Measurements from ENCODE around the gene NFASC.

Gene NFASC

DNA sequence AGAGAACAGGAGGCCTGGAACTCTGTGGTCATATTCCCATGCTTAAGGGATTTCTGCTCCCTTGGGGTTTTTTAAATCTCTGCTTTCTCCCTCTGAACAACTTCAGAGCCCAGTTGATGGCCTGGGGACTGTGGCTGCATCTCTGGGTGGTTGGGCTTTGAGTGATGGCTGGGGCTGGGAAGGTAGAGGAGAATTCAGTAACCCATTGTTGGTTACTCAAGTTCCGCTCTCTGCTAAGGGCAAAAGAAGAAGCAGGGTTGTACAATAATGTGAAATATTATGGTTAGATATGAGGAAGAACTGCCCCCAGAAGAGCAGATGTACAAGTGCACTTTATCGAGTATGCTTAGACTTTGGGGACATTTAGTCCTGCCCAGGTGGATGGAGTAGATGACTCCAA lies 100.3 kb downstream of the NFASC start:
- no peak for DNase-seq (ENCODE audit: low read depth)
- no peak overlapping the region for H3K4me3 ChIP-seq (ENCODE audit: low read length)
- TF ChIP-seq, protein P1, sequence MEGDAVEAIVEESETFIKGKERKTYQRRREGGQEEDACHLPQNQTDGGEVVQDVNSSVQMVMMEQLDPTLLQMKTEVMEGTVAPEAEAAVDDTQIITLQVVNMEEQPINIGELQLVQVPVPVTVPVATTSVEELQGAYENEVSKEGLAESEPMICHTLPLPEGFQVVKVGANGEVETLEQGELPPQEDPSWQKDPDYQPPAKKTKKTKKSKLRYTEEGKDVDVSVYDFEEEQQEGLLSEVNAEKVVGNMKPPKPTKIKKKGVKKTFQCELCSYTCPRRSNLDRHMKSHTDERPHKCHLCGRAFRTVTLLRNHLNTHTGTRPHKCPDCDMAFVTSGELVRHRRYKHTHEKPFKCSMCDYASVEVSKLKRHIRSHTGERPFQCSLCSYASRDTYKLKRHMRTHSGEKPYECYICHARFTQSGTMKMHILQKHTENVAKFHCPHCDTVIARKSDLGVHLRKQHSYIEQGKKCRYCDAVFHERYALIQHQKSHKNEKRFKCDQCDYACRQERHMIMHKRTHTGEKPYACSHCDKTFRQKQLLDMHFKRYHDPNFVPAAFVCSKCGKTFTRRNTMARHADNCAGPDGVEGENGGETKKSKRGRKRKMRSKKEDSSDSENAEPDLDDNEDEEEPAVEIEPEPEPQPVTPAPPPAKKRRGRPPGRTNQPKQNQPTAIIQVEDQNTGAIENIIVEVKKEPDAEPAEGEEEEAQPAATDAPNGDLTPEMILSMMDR (conservative IDR thresholded peaks at IDR 0.05; ENCODE audit: low read length): no peak

DNA sequence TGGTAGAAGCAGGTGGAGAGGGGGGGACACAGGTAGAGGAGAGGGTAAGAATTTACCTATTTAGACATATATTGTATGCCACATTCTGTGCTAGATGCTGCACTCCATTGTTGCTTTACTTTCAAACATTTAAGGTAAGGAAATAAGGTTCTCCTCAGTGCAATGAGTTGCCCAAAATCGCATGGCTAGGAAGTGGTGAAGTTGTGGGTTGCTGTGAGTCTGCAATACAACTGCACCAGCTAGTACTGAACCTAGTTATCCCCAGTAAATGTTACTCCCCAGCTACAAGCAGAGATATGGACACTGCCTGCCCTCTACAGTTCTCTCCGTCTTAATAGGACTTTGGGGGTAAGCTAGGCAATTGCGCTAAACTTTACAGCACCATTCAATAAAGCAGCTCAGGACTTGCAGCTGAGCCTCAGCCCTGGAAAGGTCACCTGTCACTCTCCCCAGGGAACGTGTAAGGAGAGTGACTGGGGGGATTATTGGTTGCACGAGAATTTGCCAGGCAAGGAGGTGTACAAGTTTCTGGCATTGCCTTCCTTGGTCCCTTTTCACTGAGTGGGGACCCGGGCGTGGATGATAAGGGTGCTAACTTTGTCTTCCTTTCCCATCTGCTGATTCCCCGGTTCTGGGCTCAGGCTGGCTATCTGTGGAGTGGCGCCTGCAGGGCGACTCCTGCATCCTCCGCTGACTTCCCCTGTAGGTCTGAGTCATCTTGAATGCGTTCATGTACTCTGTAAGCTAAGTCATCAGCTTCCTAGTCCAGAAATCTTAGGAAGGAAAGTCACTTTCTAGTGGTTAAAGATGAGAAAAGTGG lies 101.1 kb downstream of the NFASC start:
- TF ChIP-seq, protein P1 (conservative IDR thresholded peaks at IDR 0.05; ENCODE audit: low read length): no peak; the same call in 1 of the 2 replicates
- peak; percentile 77 for DNase-seq (ENCODE audit: low read depth)
- no peak overlapping the region for H3K4me3 ChIP-seq (ENCODE audit: low read length)

DNA sequence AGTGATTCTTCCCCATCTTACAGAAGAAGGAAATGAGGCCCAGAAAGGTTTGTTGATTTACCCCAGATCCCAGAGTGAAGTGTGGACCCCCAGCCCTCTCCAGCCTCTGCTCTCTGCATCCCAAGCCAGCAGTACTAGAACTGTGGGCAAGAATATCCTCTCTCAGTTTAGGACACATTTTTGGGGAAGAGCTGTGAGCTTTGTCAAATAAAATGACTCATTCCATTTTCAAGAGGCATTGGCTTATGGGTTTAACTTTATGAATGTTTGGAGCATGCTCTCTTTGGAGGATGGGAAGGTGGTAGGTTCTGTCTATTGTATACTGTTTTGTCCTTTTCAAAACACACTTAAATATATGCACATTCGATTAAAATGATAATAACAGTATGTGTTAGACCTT lies 101.8 kb downstream of the NFASC start:
- H3K4me3 ChIP-seq (ENCODE audit: low read length): no peak overlapping the region
- peak; percentile 23 for DNase-seq (ENCODE audit: low read depth)
- TF ChIP-seq, protein P1 (conservative IDR thresholded peaks at IDR 0.05; ENCODE audit: low read length): no peak

DNA sequence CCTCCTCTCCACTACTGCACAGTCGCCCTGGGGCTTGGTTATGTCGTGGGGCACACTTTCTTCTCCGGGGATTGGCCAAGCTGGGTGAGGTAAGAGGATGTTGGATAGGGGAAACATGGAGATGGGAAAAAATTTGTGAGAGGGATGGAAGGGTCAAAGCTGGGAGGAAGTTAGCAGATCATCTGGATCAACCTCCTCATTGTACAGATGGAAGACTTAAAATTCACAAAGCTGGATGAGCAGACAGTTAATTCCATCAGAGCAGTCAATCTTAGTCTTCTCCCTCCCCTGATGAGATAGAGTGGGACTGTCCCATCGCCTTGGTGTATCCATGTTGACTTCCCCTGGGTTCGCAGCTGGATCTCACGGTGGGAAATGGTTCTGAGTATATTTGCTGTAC lies 102.8 kb downstream of the NFASC start:
- H3K4me3 ChIP-seq (ENCODE audit: low read length): no peak overlapping the region
- DNase-seq (ENCODE audit: low read depth): no peak
- TF ChIP-seq, protein P1 (conservative IDR thresholded peaks at IDR 0.05; ENCODE audit: low read length): no peak

DNA sequence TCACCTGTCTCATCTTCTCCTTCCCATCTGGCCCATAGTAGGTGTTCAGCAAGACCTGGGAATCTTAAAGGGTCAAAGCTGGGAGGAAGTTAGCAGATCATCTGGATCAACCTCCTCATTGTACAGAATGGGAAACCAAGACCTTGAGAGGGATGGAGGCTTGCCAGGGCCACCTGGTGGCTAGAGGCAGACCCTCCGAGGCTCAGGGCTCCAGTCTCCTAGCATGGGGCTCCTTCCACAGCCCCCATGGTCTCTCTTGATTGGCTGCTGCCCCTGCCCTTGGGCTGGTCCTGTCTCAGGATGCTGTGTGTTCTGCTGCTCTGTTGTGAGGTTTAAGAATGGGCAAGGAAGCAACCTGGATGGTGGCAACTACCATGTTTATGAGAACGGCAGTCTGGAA lies 103.7 kb downstream of the NFASC start:
- H3K4me3 ChIP-seq (ENCODE audit: low read length): no peak overlapping the region
- DNase-seq (ENCODE audit: low read depth): no peak
- TF ChIP-seq, protein P1 (conservative IDR thresholded peaks at IDR 0.05; ENCODE audit: low read length): no peak

DNA sequence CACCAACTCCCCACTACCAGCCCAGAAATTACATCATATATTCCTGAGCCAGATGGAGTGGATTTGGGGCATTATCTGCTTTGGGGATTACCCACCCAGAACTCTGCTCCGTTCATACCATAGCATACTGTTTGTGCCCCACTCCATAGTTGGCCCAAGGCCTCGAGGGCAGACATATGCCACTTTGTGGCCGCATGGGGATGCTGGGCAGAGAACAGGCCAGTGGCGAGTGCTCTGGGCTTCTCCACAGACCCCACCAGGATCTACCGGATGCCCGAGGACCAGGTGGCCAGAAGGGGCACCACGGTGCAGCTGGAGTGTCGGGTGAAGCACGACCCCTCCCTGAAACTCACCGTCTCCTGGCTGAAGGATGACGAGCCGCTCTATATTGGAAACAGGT lies 104.4 kb downstream of the NFASC start:
- TF ChIP-seq, protein P1 (conservative IDR thresholded peaks at IDR 0.05; ENCODE audit: low read length): no peak
- DNase-seq (ENCODE audit: low read depth): no peak
- H3K4me3 ChIP-seq (ENCODE audit: low read length): no peak overlapping the region

DNA sequence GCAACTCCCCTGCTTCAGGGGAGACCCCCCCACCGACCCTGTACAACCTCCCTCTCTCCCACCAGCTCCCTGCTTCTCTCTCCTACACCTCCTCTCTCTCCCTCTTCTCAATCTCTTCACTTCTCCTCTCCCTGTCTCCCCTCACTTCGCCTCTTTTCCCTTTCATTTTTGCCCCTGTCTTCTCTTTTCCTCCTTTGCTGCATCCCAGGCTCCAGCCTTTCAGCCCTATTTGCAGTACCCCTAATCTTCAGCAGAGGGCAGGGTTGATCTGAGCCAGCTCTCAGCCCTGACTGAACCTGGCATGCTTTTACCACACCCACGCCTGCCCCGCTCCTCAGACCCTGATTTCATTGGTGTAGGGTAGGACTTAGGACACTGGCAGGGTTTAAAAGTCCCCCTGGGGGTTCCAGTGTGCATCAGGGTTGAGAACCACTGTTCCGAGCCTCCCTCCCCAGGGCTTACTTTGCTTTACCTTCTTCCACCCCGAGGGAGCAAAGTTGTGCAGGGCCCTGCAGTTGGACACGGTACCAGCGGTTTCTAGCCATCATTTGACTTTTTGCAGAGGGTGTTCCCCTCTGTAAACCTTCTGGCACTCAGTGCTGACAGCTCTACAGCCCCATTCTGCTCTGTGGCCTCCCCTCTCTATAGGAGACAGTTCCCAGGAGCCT lies 105.0 kb downstream of the NFASC start:
- TF ChIP-seq, protein P1 (conservative IDR thresholded peaks at IDR 0.05; ENCODE audit: low read length): peak; percentile 86
- peak; percentile 32 for DNase-seq (ENCODE audit: low read depth)
- no peak overlapping the region for H3K4me3 ChIP-seq (ENCODE audit: low read length)
